Subcutaneous abdominal adipose tissue (tissue), 5 donors: ENCODE measurements around the gene PTRH1.
A peak's percentile ranks its signal among the peaks of the same experiment; 100 is the strongest.
"Not testable (repeated sequence)": the region's sequence is repeated elsewhere in the genome, so short reads cannot be mapped to it uniquely, and the experiment has no call there.

Experiments
- H3K27ac ChIP-seq: one replicate; pipeline ENCODE4 v1.7.0; 2013; ENCODE audit warnings: low read depth, mild to moderate bottlenecking, inconsistent platforms, low read length, moderate library complexity
- H3K27me3 ChIP-seq, 5 donors: one replicate each; pipeline ENCODE4 v1.7.0; 2013; ENCODE audit warnings: low read length in 5 of 5, inconsistent platforms in 1 of 5; ENCODE audit not compliant: control insufficient read depth in 5 of 5, insufficient read depth in 4 of 5
- H3K36me3 ChIP-seq, 5 donors: one replicate each; pipeline ENCODE4 v1.7.0; 2013; ENCODE audit warnings: low read length in 5 of 5; ENCODE audit not compliant: control insufficient read depth in 5 of 5, insufficient read depth in 5 of 5
- H3K4me1 ChIP-seq, 5 donors: one replicate each; pipeline ENCODE4 v1.7.0; 2013; ENCODE audit warnings: low read length in 5 of 5, mild to moderate bottlenecking in 3 of 5, moderate library complexity in 1 of 5; ENCODE audit not compliant: control insufficient read depth in 5 of 5, insufficient read depth in 5 of 5
- H3K4me3 ChIP-seq, 5 donors: one replicate each; pipeline ENCODE4 v1.7.0; 2013; ENCODE audit warnings: low read length in 5 of 5, low read depth in 1 of 5
- H3K9ac ChIP-seq, 5 donors: one replicate each; pipeline ENCODE4 v1.7.0; 2013; ENCODE audit warnings: low read length in 5 of 5, mild to moderate bottlenecking in 4 of 5, moderate library complexity in 3 of 5
- H3K9me3 ChIP-seq, 5 donors: one replicate each; pipeline ENCODE4 v1.7.0; 2013; ENCODE audit warnings: low read length in 5 of 5; ENCODE audit not compliant: control insufficient read depth in 5 of 5
- donor health status: healthy.
- donor health status: healthy.
- donor health status: healthy.
- donor health status: healthy.
- donor health status: healthy.

Gene PTRH1

GRCh38 chr9:127715470-127716337 lies at the start of gene PTRH1, which contains the start of gene TTC16:
PTRH1 (minus strand) TSS chr9:127715663; CDS start chr9:127715639, 24 bp downstream.
TTC16 (plus strand) TSS chr9:127716079; CDS start chr9:127716146, 67 bp downstream.
- Histone ChIP-seq H3K9ac (peak within 1 kb of the TSS in 4 of 5 donors; percentile 79 to 89 (median 86)), H3K9me3 (no peaks in the 10 kb centered on the region), H3K4me3 (peak within 1 kb of the TSS; percentile 83 to 92 (median 85)), H3K27ac (peak within 1 kb of the TSS; percentile 60), H3K36me3 (no peaks in the 10 kb centered on the region), H3K4me1 (peaks cover 0 to 23% (median 17%) of the 10 kb centered on the region in 5 donors), H3K27me3 (no peaks in the 10 kb centered on the region)

- H3K27ac ChIP-seq, result peak overlapping the region; percentile 82
- H3K27me3 ChIP-seq, result peaks cover 0 to 2% (median 0%) of the 10 kb centered on the region in 5 donors
- peak overlapping the region in 2 of 5 donors; percentile 38 to 56 for H3K9ac ChIP-seq
- peaks cover 0 to 6% (median under 1%) of the 10 kb centered on the region in 5 donors for H3K36me3 ChIP-seq
- H3K4me3 ChIP-seq, result peak overlapping the region in 1 of 5 donors; percentile 24
- no peaks in the 10 kb centered on the region for H3K9me3 ChIP-seq
- H3K4me1 ChIP-seq, result peaks cover 0 to 90% (median 41%) of the 10 kb centered on the region in 5 donors
These were observed 48.5 kb upstream of the PTRH1 start for GRCh38 chr9:127763918-127764384.

GRCh38 chr9:127762111-127762676 lies 46.7 kb upstream of the PTRH1 start:
- H3K4me1 ChIP-seq, result peaks cover 0 to 82% (median 30%) of the 10 kb centered on the region in 5 donors
- H3K27ac ChIP-seq, result peak overlapping the region; percentile 82
- peak overlapping the region in 3 of 5 donors; percentile 44 to 58 (median 46) for H3K4me3 ChIP-seq
- H3K9me3 ChIP-seq, result no peaks in the 10 kb centered on the region
- peak overlapping the region in 2 of 5 donors; percentile 11 to 38 for H3K9ac ChIP-seq
- H3K36me3 ChIP-seq, result peaks cover 0 to 9% (median 2%) of the 10 kb centered on the region in 5 donors
- H3K27me3 ChIP-seq, result peaks cover 0 to 2% (median 0%) of the 10 kb centered on the region in 5 donors

- H3K9ac ChIP-seq, result peak overlapping the region in 1 of 5 donors; percentile 67
- peak overlapping the region in 3 of 5 donors; percentile 44 to 58 (median 46) for H3K4me3 ChIP-seq
- H3K27me3 ChIP-seq, result peaks cover 0 to 2% (median 0%) of the 10 kb centered on the region in 5 donors
- peaks cover 0 to 9% (median 2%) of the 10 kb centered on the region in 5 donors for H3K36me3 ChIP-seq
- peak overlapping the region; percentile 60 for H3K27ac ChIP-seq
- H3K9me3 ChIP-seq, result no peaks in the 10 kb centered on the region
- peaks cover 0 to 75% (median 24%) of the 10 kb centered on the region in 5 donors for H3K4me1 ChIP-seq
These were observed 46.1 kb upstream of the PTRH1 start for GRCh38 chr9:127761491-127761956.

GRCh38 chr9:127761061-127761460 lies 45.6 kb upstream of the PTRH1 start:
- Histone ChIP-seq H3K36me3 (peaks cover 0 to 6% (median 2%) of the 10 kb centered on the region in 5 donors), H3K27me3 (peaks cover 0 to 2% (median 0%) of the 10 kb centered on the region in 5 donors), H3K4me3 (peak overlapping the region in 3 of 5 donors; percentile 44 to 58 (median 46)), H3K27ac (peak overlapping the region; percentile 60), H3K9ac (peak overlapping the region in 1 of 5 donors; percentile 67), H3K4me1 (peaks cover 0 to 75% (median 24%) of the 10 kb centered on the region in 5 donors), H3K9me3 (no peaks in the 10 kb centered on the region)

- Histone ChIP-seq H3K9ac (peak overlapping the region in 1 of 5 donors; percentile 28), H3K4me1 (peaks cover 0 to 71% (median 17%) of the 10 kb centered on the region in 5 donors), H3K27me3 (peaks cover 5 to 12% (median 9%) of the 10 kb centered on the region in 5 donors), H3K9me3 (no peaks in the 10 kb centered on the region), H3K4me3 (no peak overlapping the region), H3K36me3 (peaks cover 0 to 6% (median 3%) of the 10 kb centered on the region in 5 donors), H3K27ac (no peak overlapping the region)
These were observed 43.4 kb upstream of the PTRH1 start for GRCh38 chr9:127758843-127759242.

GRCh38 chr9:127756776-127757175 lies 41.3 kb upstream of the PTRH1 start:
- H3K36me3 ChIP-seq, result peaks cover 0 to 16% (median 8%) of the 10 kb centered on the region in 5 donors
- peaks cover 0 to 73% (median 3%) of the 10 kb centered on the region in 5 donors for H3K4me1 ChIP-seq
- H3K9ac ChIP-seq, H3K4me3 ChIP-seq, H3K27ac ChIP-seq, H3K9me3 ChIP-seq: not testable (repeated sequence)
- H3K27me3 ChIP-seq, result peaks cover 5 to 17% (median 14%) of the 10 kb centered on the region in 5 donors

GRCh38 chr9:127756233-127756632 lies 40.8 kb upstream of the PTRH1 start:
- Histone ChIP-seq H3K36me3 (peaks cover 0 to 21% (median 8%) of the 10 kb centered on the region in 5 donors), H3K4me1 (peaks cover 0 to 68% (median 3%) of the 10 kb centered on the region in 5 donors), H3K9ac (no peak overlapping the region), H3K27ac (no peak overlapping the region), H3K27me3 (peaks cover 5 to 17% (median 14%) of the 10 kb centered on the region in 5 donors), H3K4me3 (no peak overlapping the region), H3K9me3 (no peaks in the 10 kb centered on the region)

GRCh38 chr9:127755061-127756060 lies 39.9 kb upstream of the PTRH1 start:
- H3K4me3 ChIP-seq, result peak overlapping the region in 1 of 5 donors; percentile 22
- H3K9ac ChIP-seq, result no peak overlapping the region
- peaks cover 0 to 29% (median 17%) of the 10 kb centered on the region in 5 donors for H3K36me3 ChIP-seq

More at GRCh38 chr9:127755061-127756060, 39.9 kb upstream of the PTRH1 start:
- Histone ChIP-seq H3K9me3 (no peaks in the 10 kb centered on the region), H3K4me1 (peaks cover 0 to 60% (median 0%) of the 10 kb centered on the region in 5 donors), H3K27ac (no peak overlapping the region), H3K27me3 (peaks cover 5 to 17% (median 14%) of the 10 kb centered on the region in 5 donors)
